HepG2 (cell line): ENCODE results near the gene HS3ST3B1. TPM values are rescaled to one million over a fixed set of nuclear protein-coding genes. Genes with fewer than 3 reads are reported as not detected.

ENCODE experiments used
- ARID5B ChIP-seq: IDR thresholded peaks from 2 replicates; pipeline ENCODE4 v1.4.0; 2020; ENCODE audit warnings: mild to moderate bottlenecking, missing genetic modification reagents
- BRF2 ChIP-seq: sonication (generic); formaldehyde crosslinking; IDR thresholded peaks from 2 replicates; pipeline ENCODE4 v1.8.1; 2022; ENCODE audit warnings: mild to moderate bottlenecking, missing genetic modification reagents
- ETV5 ChIP-seq: IDR thresholded peaks from 2 replicates; pipeline ENCODE4 v1.6.1; 2018; ENCODE audit warnings: missing biosample characterization, missing genetic modification reagents, inconsistent platforms, borderline replicate concordance
- GATAD1 ChIP-seq: IDR thresholded peaks from 2 replicates; pipeline ENCODE4 v1.6.1; 2016; ENCODE audit warnings: missing genetic modification reagents, missing compliant biosample characterization
- LRRFIP1 ChIP-seq: sonication (generic); formaldehyde crosslinking; conservative IDR thresholded peaks from 2 replicates; pipeline ENCODE4 v1.4.0; 2020; ENCODE audit warnings: missing genetic modification reagents
- MED1 ChIP-seq: sonication (generic); formaldehyde crosslinking; IDR thresholded peaks from 2 replicates; pipeline ENCODE4 v1.4.0; 2020; ENCODE audit warnings: missing genetic modification reagents
- PITX1 ChIP-seq: sonication (generic); formaldehyde crosslinking; IDR thresholded peaks from 2 replicates; pipeline ENCODE4 v1.5.1; 2020; ENCODE audit warnings: mild to moderate bottlenecking, missing genetic modification reagents
- ZBTB40 ChIP-seq, 2 experiments: fragments of 450-650 bp in 1 of 2; sonication (generic) in 1 of 2; formaldehyde crosslinking in 1 of 2; IDR thresholded peaks; 2 replicates each; pipeline versions ENCODE4 v1.6.1 to v1.8.0; 2016 to 2022; ENCODE audit warnings: antibody characterized with exemption in 1 of 2, mild to moderate bottlenecking in 1 of 2, missing genetic modification reagents in 1 of 2
- ZFY ChIP-seq: sonication (generic); formaldehyde crosslinking; IDR thresholded peaks from 2 replicates; pipeline ENCODE4 v1.4.0; 2020; ENCODE audit warnings: missing genetic modification reagents
- ZKSCAN1 ChIP-seq: fragments of 150-350 bp; IDR thresholded peaks from 2 replicates; pipeline ENCODE4 v1.6.1; 2014; ENCODE audit warnings: low read length
- polyA plus RNA-seq, 8 experiments: library from polyadenylated mRNA; depleted of rRNA in 3 of 8; stranded (reverse) in 7 of 8; unstranded in 1 of 8; fragments of >200 nt; fragmentation: Illumina TruSeq in 4 of 8; extraction: Trizol in 4 of 8; gene quantifications; 2 replicates each; pipeline versions ENCODE4 v1.2.1 to v1.2.3, GENCODE V29; 2011 to 2016; ENCODE audit warnings: low read depth in 4 of 8, missing spikeins in 1 of 8, mixed read lengths in 1 of 8; ENCODE audit not compliant: insufficient read depth in 1 of 8
- total RNA-seq, 5 experiments: library from RNA; depleted of rRNA; stranded (reverse); fragments of >200 nt; fragmentation: Illumina TruSeq; extraction: Trizol; gene quantifications; 2 replicates each; pipeline ENCODE4 v1.2.3, GENCODE V29; 2016; ENCODE audit warnings: low read depth in 1 of 5

The HS3ST3B1 gene
- total and polyA plus RNA-seq, 2 of the 13 experiments (the other 11 are each of a cell fraction or from before 2014, with no cell fraction given) = 15.7 to 39.5 TPM

- TF ChIP-seq ARID5B (CRISPR knock-in tag) (peak; percentile 75; the same call in 1 of the 2 replicates), PITX1 (CRISPR knock-in tag) (peak; percentile 70), BRF2 (CRISPR knock-in tag) (no peak; the same call in 1 of the 2 replicates), ZFY (CRISPR knock-in tag) (peak; percentile 77), GATAD1 (CRISPR knock-in tag) (peak; percentile 47), LRRFIP1 (CRISPR knock-in tag) (no peak), ZKSCAN1 (no peak), ETV5 (CRISPR knock-in tag) (peak; percentile 88; the same call in 1 of the 2 replicates), ZBTB40 (IDR thresholded peaks at IDR 0.05) (no peak), ZBTB40 (CRISPR knock-in tag; IDR thresholded peaks at IDR 0.05) (no peak), MED1 (CRISPR knock-in tag) (peak; percentile 78; the same call in 1 of the 2 replicates)
Measured at GRCh38 chr17:14308965-14309879, 8.3 kb downstream of the HS3ST3B1 start (continued).
